ENCODE measurements around the gene LRP1.

Gene LRP1

DNA sequence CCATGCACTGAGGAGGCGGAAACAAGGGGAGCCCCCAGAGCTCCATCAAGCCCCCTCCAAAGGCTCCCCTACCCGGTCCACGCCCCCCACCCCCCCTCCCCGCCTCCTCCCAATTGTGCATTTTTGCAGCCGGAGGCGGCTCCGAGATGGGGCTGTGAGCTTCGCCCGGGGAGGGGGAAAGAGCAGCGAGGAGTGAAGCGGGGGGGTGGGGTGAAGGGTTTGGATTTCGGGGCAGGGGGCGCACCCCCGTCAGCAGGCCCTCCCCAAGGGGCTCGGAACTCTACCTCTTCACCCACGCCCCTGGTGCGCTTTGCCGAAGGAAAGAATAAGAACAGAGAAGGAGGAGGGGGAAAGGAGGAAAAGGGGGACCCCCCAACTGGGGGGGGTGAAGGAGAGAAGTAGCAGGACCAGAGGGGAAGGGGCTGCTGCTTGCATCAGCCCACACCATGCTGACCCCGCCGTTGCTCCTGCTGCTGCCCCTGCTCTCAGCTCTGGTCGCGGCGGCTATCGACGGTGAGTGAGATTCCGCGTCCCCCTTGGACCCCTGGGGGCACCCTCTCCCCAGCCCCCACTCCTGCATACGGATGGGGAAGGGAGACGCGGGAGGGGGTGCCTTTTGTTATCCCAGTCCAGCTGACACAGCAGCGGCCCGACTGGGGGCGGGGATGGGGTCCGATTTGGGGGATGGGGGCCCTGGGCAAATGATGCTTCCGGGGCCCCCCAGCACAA is 400 bp downstream of the LRP1 start:
- in situ Hi-C loops (cut with HindIII; ENCODE audit: low pct_ligation_motif_present, low pct_unique_long_range_greater_than_20kb, low sequenced_read_pairs), result no loop called here
- DNase-seq, result no peak

DNA sequence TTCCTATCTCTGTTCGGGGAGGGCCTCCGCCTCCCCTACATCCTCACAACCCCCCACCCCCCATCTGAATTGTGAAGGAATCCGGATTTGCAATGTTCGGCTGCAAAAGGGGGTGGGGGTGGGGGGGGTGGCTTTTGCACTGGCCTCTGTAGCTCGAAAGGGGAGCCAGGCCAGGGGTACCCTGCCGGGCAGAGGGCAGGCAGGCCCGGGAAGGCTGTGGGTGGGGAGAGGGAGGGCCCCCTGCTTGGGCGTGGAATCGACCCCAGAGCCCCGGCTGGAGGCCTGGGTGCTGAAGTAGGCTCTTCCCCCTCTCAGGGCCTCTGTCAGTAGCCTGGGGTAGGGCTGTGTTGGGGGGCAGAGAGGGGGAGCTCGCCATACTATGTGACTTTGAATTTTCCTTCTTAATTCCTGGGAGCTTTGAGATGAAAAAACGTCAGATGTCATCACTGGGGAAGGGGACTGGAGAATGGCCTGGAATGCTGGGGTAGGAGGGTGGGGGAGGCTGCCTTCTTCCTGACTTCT is 1.1 kb downstream of the LRP1 start:
- in situ Hi-C loops (cut with HindIII; ENCODE audit: low pct_ligation_motif_present, low pct_unique_long_range_greater_than_20kb, low sequenced_read_pairs), result no loop called here
- no peak for DNase-seq

DNA sequence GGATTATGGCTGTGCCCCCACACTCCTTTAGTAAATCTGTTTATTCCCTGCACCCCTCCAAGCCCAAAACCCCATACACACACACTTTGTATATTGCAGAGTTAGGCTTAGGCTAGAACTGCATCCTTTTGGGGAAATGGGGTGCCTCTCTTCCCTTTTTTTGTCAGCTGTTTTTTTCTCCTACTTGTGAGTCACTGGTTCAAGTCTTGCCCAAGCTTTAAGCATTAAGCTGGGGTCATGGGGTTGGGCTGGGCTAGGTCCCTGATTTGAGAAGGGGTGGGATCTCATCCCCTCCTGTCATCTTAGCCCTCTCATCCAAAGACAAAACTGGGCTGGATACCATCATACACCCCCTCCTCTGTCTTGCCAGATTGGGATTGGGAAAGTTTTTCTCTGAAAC is 1.6 kb downstream of the LRP1 start:
- DNase-seq, result no peak
- in situ Hi-C loops (cut with HindIII; ENCODE audit: low pct_ligation_motif_present, low pct_unique_long_range_greater_than_20kb, low sequenced_read_pairs), result no loop called here

DNA sequence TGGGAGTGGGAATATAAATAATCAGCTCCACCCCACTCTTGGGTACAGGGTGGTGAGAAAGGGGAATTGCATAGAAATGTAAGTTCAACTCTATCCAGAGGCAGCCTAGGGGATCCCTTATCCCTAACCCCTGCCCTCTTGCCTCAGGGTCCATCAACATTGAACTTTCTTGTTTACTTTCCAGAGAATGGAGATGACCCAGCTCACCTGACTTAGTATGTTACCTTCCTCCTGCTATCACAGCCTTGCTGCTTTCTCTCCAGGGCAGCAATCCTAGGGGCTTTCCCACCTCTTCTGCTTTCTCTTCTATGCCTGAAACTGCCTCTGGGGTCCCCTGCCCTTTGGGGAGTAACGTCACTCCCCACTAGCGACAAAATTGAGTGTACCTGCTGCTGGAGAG is 2.7 kb downstream of the LRP1 start:
- in situ Hi-C loops (cut with HindIII; ENCODE audit: low pct_ligation_motif_present, low pct_unique_long_range_greater_than_20kb, low sequenced_read_pairs), result no loop called here
- no peak for DNase-seq

DNA sequence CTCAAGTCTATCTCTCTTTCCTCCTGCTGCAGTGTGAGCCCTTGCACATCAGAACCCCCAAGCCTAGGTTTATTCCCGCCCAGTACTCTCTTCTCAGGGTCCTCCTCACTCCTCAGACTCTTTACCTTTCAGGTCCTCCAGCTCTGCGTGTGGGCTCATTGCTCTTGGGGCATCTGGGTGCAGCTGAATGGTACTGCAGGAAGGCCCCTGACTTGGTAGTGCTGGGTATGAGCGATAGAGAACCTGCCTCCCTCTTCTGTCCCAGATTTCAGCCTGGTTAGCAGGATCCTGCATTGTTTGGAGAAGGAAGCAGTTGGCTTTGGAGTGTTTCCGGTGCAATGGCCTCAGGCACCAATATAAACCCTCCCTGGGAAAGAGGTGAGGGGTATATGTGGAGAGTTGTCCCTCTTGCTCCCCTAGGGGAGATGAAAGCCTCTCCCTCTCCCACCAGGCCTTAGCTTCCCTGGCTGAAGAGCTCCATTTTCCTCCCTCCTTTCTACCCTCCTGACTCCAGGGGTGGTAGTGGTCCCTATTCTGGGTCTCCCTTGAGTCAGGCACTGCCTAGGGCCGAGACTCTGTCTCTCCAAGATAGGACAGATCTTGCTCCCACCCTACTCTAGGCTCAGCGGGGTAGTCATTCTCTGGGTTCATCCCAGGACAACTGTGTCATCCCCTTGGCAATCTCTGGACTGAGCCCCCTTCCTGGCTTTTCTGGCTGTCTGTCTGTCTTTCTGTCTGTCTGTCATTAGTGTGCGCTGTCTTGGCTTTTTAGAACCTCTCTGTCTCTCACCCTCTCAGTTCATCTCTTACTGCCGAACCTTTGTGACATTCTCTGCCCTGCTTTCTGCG is 3.8 kb downstream of the LRP1 start:
- no peak for DNase-seq
- in situ Hi-C loops (cut with HindIII; ENCODE audit: low pct_ligation_motif_present, low pct_unique_long_range_greater_than_20kb, low sequenced_read_pairs), result no loop called here

DNA sequence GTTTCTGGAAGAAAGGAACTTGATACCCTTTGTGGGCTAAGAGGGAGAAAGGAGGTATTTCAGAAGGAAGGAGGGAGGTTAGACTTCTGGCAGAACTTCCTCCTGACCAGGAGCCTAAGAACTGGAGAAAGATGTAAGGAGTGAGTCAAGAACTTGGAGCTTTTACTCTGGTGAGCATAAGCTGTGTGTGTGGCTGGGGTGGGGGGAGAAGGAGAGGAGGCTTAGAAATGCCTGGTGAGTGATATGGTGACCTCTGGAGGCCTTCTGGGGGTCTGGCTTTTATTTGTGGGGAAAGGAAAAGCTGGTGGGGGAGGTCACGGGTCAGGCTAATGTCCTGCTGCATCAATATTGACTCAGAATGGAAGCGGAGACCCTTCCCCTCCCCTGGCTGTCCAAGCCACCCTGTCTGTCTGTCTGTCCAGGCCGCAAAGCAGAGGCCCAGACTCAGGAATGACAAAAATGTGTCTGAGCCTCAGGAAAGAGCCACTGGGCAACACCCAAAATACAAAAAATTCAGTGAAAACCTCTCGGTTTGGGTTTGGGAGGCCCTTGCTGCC is 4.8 kb downstream of the LRP1 start:
- in situ Hi-C loops (cut with HindIII; ENCODE audit: low pct_ligation_motif_present, low pct_unique_long_range_greater_than_20kb, low sequenced_read_pairs), result no loop called here
- DNase-seq, result no peak

DNA sequence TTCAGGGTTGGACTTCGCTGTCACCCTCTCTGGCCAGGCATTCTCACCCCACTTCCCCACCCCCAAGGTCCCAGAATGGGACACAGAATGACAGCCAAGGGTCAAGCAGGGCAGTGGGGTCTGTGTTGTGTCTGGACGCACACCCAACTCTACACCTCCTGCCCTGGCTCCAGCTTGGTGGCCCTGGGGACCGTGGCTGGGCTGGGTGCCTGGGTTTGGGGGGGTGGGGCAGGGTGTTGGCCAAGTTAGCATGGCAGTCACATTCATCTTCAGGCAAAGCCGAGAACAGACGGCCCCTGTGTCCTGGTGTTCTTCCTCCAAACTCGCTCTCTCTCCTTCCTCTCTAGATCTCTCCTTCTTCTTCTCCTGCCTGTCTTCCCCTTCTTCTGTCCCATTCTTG is 5.6 kb downstream of the LRP1 start:
- in situ Hi-C loops (cut with HindIII; ENCODE audit: low pct_ligation_motif_present, low pct_unique_long_range_greater_than_20kb, low sequenced_read_pairs), result no loop called here
- DNase-seq, result no peak

DNA sequence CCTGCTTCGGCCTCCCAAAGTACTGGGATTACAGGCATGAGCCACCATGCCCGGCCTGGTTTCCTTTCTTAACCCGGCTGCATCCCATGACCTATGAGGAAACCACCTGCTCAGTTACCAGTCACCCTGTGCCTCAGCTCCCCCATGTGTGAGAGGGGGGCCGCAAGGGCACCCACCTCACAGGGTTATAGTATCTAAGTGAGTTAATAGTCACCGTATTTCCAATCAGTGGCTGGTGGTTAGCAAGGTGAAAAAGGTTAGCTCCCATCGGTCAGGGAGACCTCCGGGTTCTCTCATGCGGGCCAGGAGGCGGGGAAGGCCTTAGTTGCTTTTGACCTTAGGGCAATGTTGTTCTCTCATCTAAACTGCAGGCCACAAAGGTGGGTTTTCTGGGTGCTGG is 6.7 kb downstream of the LRP1 start:
- DNase-seq, result no peak
- in situ Hi-C loops (cut with HindIII; ENCODE audit: low pct_ligation_motif_present, low pct_unique_long_range_greater_than_20kb, low sequenced_read_pairs), result no loop called here

DNA sequence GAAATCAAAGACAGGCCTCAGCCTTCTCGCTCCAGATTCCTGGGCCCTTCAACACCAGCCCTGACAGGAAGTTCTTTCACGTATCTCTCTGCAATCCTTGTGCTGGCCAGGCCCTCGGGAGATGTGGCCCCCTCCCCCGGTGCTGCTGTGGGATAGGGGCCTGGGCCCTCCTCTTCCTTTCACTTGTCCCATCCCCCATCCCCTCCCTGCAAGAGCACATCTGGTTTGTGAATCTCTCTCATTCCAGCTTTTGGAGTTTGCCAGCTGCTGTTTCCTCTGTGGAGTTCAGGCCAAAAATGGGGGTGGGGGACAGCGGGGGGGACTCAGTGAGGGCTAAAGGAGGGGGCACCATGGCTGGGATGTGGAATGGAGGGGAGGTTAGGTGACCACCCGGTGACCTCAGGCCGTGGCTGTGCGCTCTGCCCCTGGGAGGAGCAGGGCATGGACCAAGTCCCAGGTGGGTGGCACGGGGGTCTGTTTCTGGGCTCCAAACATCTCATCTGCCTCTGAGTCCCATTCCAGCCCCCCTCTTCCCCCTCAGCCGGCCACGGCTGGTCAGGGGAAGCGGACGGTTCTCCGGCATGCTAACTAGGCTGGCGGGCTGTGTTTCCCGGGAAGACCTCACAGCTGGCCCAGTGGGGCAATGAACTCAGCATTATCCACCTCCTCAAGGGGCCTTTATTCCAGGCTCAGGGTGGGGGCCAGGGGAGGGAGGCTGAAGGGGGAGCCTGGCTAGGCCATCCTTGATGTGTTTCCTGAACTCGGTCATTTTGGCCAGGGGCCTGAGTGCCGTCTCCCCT is 7.4 kb downstream of the LRP1 start:
- in situ Hi-C loops (cut with HindIII; ENCODE audit: low pct_ligation_motif_present, low pct_unique_long_range_greater_than_20kb, low sequenced_read_pairs), result no loop called here
- DNase-seq, result no peak

DNA sequence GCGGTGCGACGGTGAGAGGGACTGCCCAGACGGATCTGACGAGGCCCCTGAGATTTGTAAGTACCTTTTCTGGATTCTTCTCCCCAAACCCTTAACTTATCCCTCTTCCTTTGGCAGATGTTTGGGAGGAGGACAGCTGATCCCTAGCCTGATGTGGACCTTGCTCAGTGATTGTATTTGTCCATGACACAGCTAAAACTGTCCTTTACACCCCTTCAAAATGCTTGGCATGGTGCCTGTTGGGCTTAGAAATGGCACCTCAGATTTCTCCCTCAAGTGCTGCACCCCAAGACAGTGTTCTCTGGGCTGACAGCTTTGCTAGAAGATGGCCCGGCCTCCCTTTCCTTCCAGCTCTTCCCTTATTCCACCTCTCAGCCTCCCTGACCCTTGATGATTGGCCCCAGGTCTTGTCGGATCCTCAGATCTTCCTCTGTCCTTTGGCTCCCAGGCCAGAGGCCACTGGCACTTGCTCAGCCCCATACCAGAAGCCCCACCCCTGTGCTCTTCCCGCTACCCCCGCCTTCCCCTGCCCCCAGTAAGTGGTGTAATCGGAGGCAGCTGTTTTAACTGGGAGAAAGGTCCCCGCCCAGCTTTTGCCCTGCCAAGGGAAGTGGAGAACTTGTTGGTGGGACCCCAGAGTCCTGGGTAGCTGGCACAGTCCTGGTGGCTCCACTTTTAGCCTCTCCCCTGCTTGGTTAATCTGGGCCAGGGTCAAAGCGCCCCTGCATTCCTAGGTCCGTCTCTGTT is 10.4 kb downstream of the LRP1 start:
- in situ Hi-C loops (cut with HindIII; ENCODE audit: low pct_ligation_motif_present, low pct_unique_long_range_greater_than_20kb, low sequenced_read_pairs), result no loop called here
- DNase-seq, result no peak

DNA sequence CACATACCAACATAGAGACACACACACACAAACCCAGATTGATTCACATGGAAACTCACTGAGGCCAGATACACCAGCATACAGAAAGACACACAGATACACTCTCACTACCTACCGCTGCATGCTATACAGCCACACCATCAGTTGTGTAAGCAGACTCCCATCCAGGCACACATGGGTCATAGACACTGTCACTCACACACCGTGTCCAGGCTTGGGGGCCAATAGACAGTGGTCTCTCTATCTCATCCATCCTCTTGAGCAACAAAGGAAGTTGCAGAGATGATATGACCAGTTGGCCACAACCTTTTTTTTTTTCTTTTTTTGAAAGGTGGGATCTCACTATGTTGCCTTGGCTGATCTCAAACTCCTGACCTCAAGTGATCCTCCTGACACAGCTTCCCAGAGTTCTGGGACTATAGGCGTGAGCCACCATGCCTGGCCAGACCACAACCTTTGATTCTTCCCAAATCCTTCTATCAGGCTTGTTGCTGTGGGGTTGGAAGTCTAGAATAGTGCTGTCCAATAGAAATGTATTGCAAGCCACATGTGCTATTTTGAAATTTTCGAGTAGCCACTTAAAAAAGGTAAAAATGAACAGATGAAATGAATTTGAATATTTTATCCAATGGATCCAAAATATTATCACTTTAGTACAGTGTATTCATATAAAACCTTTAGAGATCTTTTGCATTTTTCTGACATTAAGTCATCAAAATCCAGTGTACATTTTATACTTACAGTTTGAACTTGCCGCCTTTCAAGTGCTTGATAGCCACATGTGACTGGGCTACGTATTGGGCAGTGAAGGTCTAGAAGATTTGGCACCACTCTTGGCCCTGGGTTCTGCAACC is 11.7 kb downstream of the LRP1 start:
- in situ Hi-C loops (cut with HindIII; ENCODE audit: low pct_ligation_motif_present, low pct_unique_long_range_greater_than_20kb, low sequenced_read_pairs), result no loop called here
- DNase-seq, result no peak

DNA sequence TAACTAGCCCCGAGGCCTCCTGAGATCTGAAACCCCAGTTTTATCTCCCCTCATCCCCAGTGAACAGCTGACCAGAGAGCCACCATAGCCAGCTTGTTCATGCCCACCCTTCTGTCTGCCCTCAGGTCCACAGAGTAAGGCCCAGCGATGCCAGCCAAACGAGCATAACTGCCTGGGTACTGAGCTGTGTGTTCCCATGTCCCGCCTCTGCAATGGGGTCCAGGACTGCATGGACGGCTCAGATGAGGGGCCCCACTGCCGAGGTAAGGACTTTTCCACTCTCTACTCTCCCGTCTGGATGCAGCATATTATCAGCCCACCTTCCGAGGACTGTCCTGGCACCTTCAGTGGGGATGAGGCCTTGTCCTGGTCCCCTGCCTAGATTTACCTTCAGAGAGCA is 13.0 kb downstream of the LRP1 start:
- no peak for DNase-seq
- in situ Hi-C loops (cut with HindIII; ENCODE audit: low pct_ligation_motif_present, low pct_unique_long_range_greater_than_20kb, low sequenced_read_pairs), result no loop called here

DNA sequence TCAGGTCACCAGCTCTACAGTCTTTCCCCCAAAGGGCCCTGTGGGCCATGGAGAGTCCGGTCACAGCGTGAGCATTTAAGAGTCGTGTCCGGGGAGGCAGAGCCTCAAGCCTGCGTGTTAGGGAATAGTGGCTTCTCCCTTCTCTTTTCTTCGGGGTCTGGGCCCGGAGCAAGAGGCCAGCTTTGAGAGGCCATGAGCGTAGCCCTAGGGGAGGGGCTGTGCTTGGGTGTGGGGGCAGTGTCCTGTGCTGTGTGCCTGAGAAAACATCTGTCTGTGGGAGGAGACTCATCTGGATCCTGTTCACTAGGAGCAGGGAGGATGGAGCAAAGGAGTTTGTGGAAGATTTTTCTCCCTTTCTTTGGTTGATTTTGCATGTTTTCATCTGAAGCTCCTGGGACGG is 13.8 kb downstream of the LRP1 start:
- in situ Hi-C loops (cut with HindIII; ENCODE audit: low pct_ligation_motif_present, low pct_unique_long_range_greater_than_20kb, low sequenced_read_pairs), result no loop called here
- DNase-seq, result no peak

DNA sequence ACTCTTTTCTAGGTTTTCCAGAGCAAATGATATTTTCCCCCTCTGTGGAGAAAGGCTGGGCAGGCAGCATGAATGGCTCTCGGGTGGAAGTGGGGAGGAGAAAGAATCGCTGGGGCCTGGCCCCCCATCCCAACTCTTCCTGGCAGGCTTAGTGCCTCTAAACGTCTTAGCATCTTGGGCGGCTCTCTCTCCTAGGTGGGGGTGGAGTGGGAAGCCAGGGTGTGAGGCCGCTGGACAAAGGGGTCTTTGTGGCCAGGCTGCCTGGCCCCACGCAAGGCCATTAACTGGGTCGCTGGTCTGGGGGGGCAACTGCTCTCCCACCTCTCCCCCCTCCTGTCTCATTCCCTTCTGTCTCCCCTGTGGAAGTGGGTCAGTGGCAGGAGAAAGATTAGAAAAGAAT is 14.4 kb downstream of the LRP1 start:
- in situ Hi-C loops (cut with HindIII; ENCODE audit: low pct_ligation_motif_present, low pct_unique_long_range_greater_than_20kb, low sequenced_read_pairs), result no loop called here
- no peak for DNase-seq

DNA sequence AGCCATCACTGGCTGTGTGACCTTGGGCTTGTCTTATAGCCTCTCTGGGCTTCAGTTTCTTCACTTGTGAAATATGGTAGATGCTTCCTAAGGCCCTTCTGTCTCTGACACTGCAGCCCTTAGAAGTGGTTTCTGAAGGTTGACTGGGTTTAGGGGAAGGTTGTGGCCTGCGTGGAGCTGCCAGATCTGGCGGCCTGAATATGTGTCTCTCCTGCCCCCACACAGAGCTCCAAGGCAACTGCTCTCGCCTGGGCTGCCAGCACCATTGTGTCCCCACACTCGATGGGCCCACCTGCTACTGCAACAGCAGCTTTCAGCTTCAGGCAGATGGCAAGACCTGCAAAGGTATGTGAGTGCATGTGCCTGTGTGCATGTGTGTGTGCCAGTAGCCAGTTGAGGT is 15.2 kb downstream of the LRP1 start:
- in situ Hi-C loops (cut with HindIII; ENCODE audit: low pct_ligation_motif_present, low pct_unique_long_range_greater_than_20kb, low sequenced_read_pairs), result no loop called here
- no peak for DNase-seq

DNA sequence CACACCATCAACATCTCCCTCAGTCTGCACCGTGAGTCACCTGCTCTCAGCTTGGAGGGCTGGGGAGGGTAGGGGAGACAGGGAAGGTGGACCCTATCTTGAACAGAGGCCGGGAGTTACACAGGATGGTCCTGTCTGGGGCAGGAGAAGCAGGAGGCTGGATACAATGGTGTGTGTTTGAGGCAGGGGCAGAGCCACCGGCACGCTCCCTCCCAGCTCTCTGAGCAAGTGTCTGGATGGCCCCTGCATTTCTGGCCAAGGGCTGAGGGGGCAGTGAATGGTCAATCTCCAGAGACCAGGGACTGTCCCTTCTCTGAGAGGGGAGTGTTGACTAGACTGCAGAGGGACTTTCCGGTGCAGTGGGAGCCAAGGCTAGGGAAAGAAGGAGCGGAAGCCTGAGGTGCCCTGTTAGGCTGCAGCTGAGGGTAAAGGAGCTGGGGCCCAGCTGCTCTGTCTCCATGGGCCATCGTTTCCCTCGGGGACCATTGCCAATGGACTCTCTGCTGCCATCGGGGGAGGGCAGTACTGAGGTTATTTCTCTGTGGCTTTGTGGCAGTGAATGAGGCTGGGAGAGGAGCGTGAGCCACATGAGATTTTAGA is 17.3 kb downstream of the LRP1 start:
- no peak for DNase-seq
- in situ Hi-C loops (cut with HindIII; ENCODE audit: low pct_ligation_motif_present, low pct_unique_long_range_greater_than_20kb, low sequenced_read_pairs), result no loop called here

DNA sequence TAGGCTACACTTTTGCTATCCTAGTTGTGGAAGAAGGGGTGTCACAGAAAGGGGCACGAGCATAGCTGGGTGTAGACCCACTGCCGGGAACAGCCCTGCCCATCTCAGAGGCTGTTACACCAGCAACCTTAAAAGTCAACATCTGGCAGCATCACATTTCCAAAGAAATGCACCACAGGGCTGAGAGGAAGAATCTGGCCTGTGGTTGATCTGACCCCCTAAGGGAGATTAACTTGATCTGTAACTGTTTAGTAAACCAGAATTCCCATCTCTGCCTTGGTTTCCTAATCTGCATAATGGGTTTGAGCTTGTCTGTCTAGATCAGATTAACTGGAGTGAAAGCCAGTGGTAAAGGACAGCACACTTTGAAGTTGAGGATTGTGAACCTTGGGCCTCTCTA is 17.8 kb downstream of the LRP1 start:
- in situ Hi-C loops (cut with HindIII; ENCODE audit: low pct_ligation_motif_present, low pct_unique_long_range_greater_than_20kb, low sequenced_read_pairs), result no loop called here
- DNase-seq, result no peak
